Measurements from ENCODE around the gene EXOC4. TPM values are rescaled to one million over a fixed set of nuclear protein-coding genes. Genes with fewer than 3 reads are reported as not detected.

Gene EXOC4
- total and polyA plus RNA-seq, 2 of the 13 experiments (the other 11 are each of a cell fraction or from before 2014, with no cell fraction given), result 22.5 to 39.0 TPM

GRCh38 chr7:133815611-133816210, 562.8 kb downstream of the EXOC4 start (continued):
- TF ChIP-seq ZBTB25 (CRISPR knock-in tag; IDR thresholded peaks at IDR 0.05), result no peak
- no peak for TF ChIP-seq ZNF562 (CRISPR knock-in tag; IDR thresholded peaks at IDR 0.05; ENCODE audit: borderline replicate concordance)
- no peak for TF ChIP-seq FUBP1 (CRISPR knock-in tag; IDR thresholded peaks at IDR 0.05; ENCODE audit: borderline replicate concordance)
- TF ChIP-seq KLF11 (CRISPR knock-in tag; IDR thresholded peaks at IDR 0.05), result no peak
- no peak for TF ChIP-seq ZNF44 (CRISPR knock-in tag; IDR thresholded peaks at IDR 0.05)
- no peak for TF ChIP-seq NCOA5 (CRISPR knock-in tag; IDR thresholded peaks at IDR 0.05)
- TF ChIP-seq RFX5 (IDR thresholded peaks at IDR 0.05; ENCODE audit: low read depth, low read length), result no peak
- no peak for TF ChIP-seq GPBP1L1 (CRISPR knock-in tag; IDR thresholded peaks at IDR 0.05)
- no peak for TF ChIP-seq CERS6 (CRISPR knock-in tag; IDR thresholded peaks at IDR 0.05)
- no peak for TF ChIP-seq TAF15 (IDR thresholded peaks at IDR 0.05; ENCODE audit: low read depth, low read length, poor library complexity, severe bottlenecking)
- no peak for TF ChIP-seq ZFYVE20 (CRISPR knock-in tag; IDR thresholded peaks at IDR 0.05; ENCODE audit: borderline replicate concordance, low read depth)
- peak; percentile 52; the same call in 1 of the 2 replicates for TF ChIP-seq MIER2 (CRISPR knock-in tag; IDR thresholded peaks at IDR 0.05)
- no peak for TF ChIP-seq ZNF766 (CRISPR knock-in tag; IDR thresholded peaks at IDR 0.05; ENCODE audit: borderline replicate concordance)
- no peak for TF ChIP-seq KLF9 (CRISPR knock-in tag; IDR thresholded peaks at IDR 0.05; ENCODE audit: low read depth)
- TF ChIP-seq ZNF253 (CRISPR knock-in tag; IDR thresholded peaks at IDR 0.05; ENCODE audit: borderline replicate concordance), result no peak
- TF ChIP-seq IRF1 (CRISPR knock-in tag; IDR thresholded peaks at IDR 0.05; ENCODE audit: low read depth), result no peak
- no peak for TF ChIP-seq ZNF768 (CRISPR knock-in tag; IDR thresholded peaks at IDR 0.05)
- TF ChIP-seq ZNF773 (CRISPR knock-in tag; IDR thresholded peaks at IDR 0.05; ENCODE audit: borderline replicate concordance), result no peak
- no peak for TF ChIP-seq ZNF382 (CRISPR knock-in tag; IDR thresholded peaks at IDR 0.05; ENCODE audit: borderline replicate concordance)
- TF ChIP-seq ZNF784 (CRISPR knock-in tag; IDR thresholded peaks at IDR 0.05; ENCODE audit: borderline replicate concordance), result 0 out of 2 replicates have a peak, but pooled peaks have one; percentile 57

All from HepG2 (cell line).